K562 (cell line): Measurements from ENCODE around the gene HEMGN. TPM values are rescaled to one million over a fixed set of nuclear protein-coding genes. Genes with fewer than 3 reads are reported as not detected.

ENCODE experiments used
- CEBPB ChIP-seq: fragments of 450-650 bp; IDR thresholded peaks from 2 replicates; pipeline ENCODE4 v1.6.1; 2016; ENCODE audit warnings: missing genetic modification characterization, missing compliant biosample characterization
- CREB3L1 ChIP-seq: fragments of 450-650 bp; IDR thresholded peaks from 2 replicates; pipeline ENCODE4 v1.6.1; 2014; ENCODE audit warnings: low read depth, mild to moderate bottlenecking, moderate library complexity, borderline replicate concordance
- GATAD2B ChIP-seq: fragments of 450-650 bp; IDR thresholded peaks from 2 replicates; pipeline ENCODE4 v1.6.1; 2017; ENCODE audit warnings: mild to moderate bottlenecking, borderline replicate concordance
- HDAC1 ChIP-seq, 2 experiments: fragments of 450-650 bp; IDR thresholded peaks; 2 replicates each; pipeline ENCODE4 v1.6.1; 2016 to 2017; ENCODE audit warnings: inconsistent platforms in 1 of 2, mild to moderate bottlenecking in 1 of 2, moderate library complexity in 1 of 2
- HDAC2 ChIP-seq: fragments of 450-650 bp; IDR thresholded peaks from 2 replicates; pipeline ENCODE4 v1.6.1; 2016; ENCODE audit warnings: mild to moderate bottlenecking
- LEF1 ChIP-seq: fragments of 450-650 bp; IDR thresholded peaks from 2 replicates; pipeline ENCODE4 v1.6.1; 2016; ENCODE audit warnings: mild to moderate bottlenecking
- RBM17 ChIP-seq: fragments of 200-400 bp; formaldehyde crosslinking; IDR thresholded peaks from 2 replicates; pipeline ENCODE4 v1.6.1; 2017; ENCODE audit warnings: low read depth, mild to moderate bottlenecking, low read length, borderline replicate concordance
- TAF9B ChIP-seq: fragments of 450-650 bp; IDR thresholded peaks from 2 replicates; pipeline ENCODE4 v1.6.1; 2018; ENCODE audit warnings: mild to moderate bottlenecking; ENCODE audit not compliant: partially characterized antibody
- THAP7 ChIP-seq: fragments of 250-450 bp; sonication (Bioruptor Pico); IDR thresholded peaks from 2 replicates; pipeline ENCODE4 v1.5.0; 2021
- ZFPM2 ChIP-seq: fragments of 250-450 bp; sonication (Bioruptor Pico); IDR thresholded peaks from 2 replicates; pipeline ENCODE4 v1.5.1; 2022; ENCODE audit warnings: mild to moderate bottlenecking
- polyA plus RNA-seq, 8 experiments: library from polyadenylated mRNA; depleted of rRNA in 4 of 8; stranded (reverse) in 5 of 8; unstranded in 3 of 8; fragments of >200 nt; fragmentation: Nextera tagmentation in 2 of 8; fragmentation: Illumina TruSeq in 1 of 8; extraction: Ambion mirVana in 2 of 8; extraction: Trizol in 1 of 8; gene quantifications; 2 replicates each; pipeline versions ENCODE4 v1.2.1 to v1.2.3, GENCODE V29; 2011 to 2014; ENCODE audit warnings: inconsistent platforms in 1 of 8, missing spikeins in 1 of 8
- total RNA-seq, 7 experiments: library from RNA; depleted of rRNA in 6 of 7; stranded (reverse); fragments of >200 nt in 6 of 7; fragmentation: Illumina TruSeq in 2 of 7; extraction: Trizol in 2 of 7; gene quantifications; 2 replicates each; pipeline versions ENCODE4 v1.2.1 to v1.2.3, GENCODE V29; 2011 to 2021; ENCODE audit warnings: low replicate concordance in 1 of 7
- TF ChIP-seq, protein P1 (sequence below): fragments of 450-650 bp; IDR thresholded peaks from 2 replicates; pipeline ENCODE4 v1.6.1; 2016; ENCODE audit warnings: low read depth
- TF ChIP-seq, protein P2 (sequence below), 2 experiments: fragments of 450-650 bp in 1 of 2; sonication (generic) in 1 of 2; formaldehyde crosslinking in 1 of 2; IDR thresholded peaks in 1 of 2; conservative IDR thresholded peaks in 1 of 2; 2 replicates each; pipeline versions ENCODE4 v1.6.1 to v1.8.1; 2016 to 2023; ENCODE audit warnings: mild to moderate bottlenecking in 2 of 2, moderate library complexity in 2 of 2, inconsistent platforms in 1 of 2, missing genetic modification reagents in 1 of 2
- TF ChIP-seq, protein P3 (sequence below): fragments of 250-450 bp; sonication (Bioruptor Pico); IDR thresholded peaks from 2 replicates; pipeline ENCODE4 v1.5.0; 2021; ENCODE audit warnings: mild to moderate bottlenecking, moderate library complexity

The HEMGN gene
- total and polyA plus RNA-seq, 9 of the 15 experiments (the other 6 are each of a cell fraction or from before 2014, with no cell fraction given) = 56.3 to 258 (median 137) TPM

GRCh38 chr9:97944612-97945011 lies 6.6 kb upstream of the HEMGN start (continued):
- TF ChIP-seq, protein P1, sequence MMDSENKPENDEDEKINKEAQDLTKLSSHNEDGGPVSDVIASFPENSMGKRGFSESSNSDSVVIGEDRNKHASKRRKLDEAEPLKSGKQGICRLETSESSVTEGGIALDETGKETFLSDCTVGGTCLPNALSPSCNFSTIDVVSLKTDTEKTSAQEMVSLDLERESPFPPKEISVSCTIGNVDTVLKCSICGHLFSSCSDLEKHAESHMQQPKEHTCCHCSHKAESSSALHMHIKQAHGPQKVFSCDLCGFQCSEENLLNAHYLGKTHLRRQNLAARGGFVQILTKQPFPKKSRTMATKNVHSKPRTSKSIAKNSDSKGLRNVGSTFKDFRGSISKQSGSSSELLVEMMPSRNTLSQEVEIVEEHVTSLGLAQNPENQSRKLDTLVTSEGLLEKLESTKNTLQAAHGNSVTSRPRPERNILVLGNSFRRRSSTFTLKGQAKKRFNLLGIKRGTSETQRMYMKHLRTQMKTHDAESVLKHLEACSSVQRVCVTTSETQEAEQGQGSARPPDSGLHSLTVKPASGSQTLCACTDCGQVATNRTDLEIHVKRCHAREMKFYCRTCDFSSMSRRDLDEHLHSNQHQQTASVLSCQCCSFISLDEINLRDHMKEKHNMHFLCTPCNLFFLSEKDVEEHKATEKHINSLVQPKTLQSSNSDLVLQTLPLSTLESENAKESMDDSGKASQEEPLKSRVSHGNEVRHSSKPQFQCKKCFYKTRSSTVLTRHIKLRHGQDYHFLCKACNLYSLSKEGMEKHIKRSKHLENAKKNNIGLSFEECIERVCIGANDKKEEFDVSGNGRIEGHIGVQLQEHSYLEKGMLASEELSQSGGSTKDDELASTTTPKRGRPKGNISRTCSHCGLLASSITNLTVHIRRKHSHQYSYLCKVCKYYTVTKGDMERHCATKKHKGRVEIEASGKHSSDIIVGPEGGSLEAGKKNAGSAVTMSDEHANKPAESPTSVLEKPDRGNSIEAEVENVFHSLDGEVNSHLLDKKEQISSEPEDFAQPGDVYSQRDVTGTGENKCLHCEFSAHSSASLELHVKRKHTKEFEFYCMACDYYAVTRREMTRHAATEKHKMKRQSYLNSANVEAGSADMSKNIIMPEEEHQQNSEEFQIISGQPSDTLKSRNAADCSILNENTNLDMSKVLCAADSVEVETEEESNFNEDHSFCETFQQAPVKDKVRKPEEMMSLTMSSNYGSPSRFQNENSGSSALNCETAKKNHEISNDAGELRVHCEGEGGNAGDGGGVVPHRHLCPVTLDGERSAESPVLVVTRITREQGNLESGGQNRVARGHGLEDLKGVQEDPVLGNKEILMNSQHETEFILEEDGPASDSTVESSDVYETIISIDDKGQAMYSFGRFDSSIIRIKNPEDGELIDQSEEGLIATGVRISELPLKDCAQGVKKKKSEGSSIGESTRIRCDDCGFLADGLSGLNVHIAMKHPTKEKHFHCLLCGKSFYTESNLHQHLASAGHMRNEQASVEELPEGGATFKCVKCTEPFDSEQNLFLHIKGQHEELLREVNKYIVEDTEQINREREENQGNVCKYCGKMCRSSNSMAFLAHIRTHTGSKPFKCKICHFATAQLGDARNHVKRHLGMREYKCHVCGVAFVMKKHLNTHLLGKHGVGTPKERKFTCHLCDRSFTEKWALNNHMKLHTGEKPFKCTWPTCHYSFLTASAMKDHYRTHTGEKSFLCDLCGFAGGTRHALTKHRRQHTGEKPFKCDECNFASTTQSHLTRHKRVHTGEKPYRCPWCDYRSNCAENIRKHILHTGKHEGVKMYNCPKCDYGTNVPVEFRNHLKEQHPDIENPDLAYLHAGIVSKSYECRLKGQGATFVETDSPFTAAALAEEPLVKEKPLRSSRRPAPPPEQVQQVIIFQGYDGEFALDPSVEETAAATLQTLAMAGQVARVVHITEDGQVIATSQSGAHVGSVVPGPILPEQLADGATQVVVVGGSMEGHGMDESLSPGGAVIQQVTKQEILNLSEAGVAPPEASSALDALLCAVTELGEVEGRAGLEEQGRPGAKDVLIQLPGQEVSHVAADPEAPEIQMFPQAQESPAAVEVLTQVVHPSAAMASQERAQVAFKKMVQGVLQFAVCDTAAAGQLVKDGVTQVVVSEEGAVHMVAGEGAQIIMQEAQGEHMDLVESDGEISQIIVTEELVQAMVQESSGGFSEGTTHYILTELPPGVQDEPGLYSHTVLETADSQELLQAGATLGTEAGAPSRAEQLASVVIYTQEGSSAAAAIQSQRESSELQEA = no peak
- TF ChIP-seq, protein P2, sequence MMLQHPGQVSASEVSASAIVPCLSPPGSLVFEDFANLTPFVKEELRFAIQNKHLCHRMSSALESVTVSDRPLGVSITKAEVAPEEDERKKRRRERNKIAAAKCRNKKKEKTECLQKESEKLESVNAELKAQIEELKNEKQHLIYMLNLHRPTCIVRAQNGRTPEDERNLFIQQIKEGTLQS (IDR thresholded peaks at IDR 0.05) = peak; percentile 55
- TF ChIP-seq, protein P2 (CRISPR knock-in tag; conservative IDR thresholded peaks at IDR 0.05) = no peak
- peak; percentile 86 for TF ChIP-seq LEF1
- no peak for TF ChIP-seq TAF9B
- TF ChIP-seq RBM17 = no peak
- TF ChIP-seq THAP7 (CRISPR knock-in tag) = no peak
- no peak for TF ChIP-seq ZFPM2 (CRISPR knock-in tag)
- TF ChIP-seq, protein P3, sequence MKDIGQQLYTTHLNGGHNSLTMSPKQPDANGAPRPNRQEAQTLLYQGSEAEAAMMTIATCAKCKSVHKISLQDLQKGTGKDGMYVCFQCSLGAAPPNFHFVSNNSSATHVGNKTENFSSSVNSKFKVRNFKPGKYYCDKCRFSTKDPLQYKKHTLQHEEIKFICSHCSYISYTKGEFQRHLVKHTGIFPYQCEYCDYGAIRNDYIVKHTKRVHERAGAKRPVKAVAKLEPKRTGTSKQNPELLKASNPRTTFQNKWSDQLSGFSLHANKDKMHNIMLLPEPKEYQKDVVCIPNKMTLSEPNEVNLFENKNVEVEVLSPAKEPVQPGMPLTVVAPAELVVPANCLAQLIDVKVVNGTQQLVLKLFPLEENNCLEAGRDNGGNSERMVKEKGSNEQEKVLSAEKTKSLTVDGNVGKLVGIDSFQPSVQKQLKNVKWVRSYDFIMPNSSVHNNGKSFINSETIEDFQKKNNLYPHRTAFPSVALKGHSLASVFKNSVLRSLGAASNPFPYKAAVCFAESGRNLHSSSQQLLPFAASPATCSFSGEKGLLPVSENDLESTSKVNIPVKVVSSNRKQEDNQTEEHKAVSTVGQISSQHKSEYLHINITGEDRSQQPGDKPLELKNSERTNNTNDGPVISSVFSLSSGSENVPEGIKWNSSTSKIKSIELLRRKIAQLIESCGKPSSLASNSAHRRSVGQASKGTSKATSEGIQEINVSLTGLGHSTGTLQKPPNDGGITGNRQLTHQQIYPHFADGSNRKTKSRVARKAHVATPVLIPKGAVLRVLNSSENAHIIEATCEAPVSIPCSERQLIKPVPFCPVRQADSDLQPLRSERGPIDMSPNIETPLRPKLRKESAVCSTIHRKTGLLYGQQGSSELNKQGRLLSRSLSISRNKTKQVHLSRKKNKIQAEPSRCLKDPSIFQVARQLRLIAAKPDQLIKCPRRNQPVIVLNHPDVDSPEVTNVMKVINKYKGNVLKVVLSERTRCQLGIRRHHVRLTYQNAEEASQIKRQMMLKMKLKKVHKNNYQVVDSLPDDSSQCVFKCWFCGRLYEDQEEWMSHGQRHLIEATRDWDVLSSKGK = no peak
- peak in 1 of 2 experiments; percentile 53; a peak in 1 of 4 replicates for TF ChIP-seq HDAC1 (IDR thresholded peaks at IDR 0.05)
- TF ChIP-seq CREB3L1 = no peak
- TF ChIP-seq CEBPB = no peak
- TF ChIP-seq HDAC2 = peak; percentile 31; the same call in 1 of the 2 replicates
- TF ChIP-seq GATAD2B = no peak; the same call in 1 of the 2 replicates
